K562 (cell line): ENCODE data around the gene SHISA8. TPM values are rescaled to one million over a fixed set of nuclear protein-coding genes. Genes with fewer than 3 reads are reported as not detected.
A peak's percentile ranks its signal among the peaks of the same experiment; 100 is the strongest.

Experiments used
- ATAC-seq: fragments of 200-7000 bp; cut with Tn5 transposase; 3 replicates; pipeline ENCODE4 v1.9.1; 2020; ENCODE audit warnings: moderate library complexity
- BruUV-seq: library from RNA; stranded (reverse); fragments of 400-500 nt; replicated peaks from 2 replicates; lab custom pipeline; 2021; lab: Mats Ljungman, UMichigan
- CTCF ChIA-PET: fragments of 300-600 bp; formaldehyde crosslinking; extraction: SDS; loops from one replicate; lab custom pipeline; 2021; ENCODE audit warnings: low intra/inter-chr PET ratio; lab: Yijun Ruan, JAX
- POLR2A ChIA-PET: fragments of 300-600, 350-650 bp; sonication (Branson Sonifier 250); formaldehyde crosslinking; extraction: SDS; loops from one replicate; lab custom pipeline; 2021; ENCODE audit warnings: antibody characterized with exemption, inconsistent platforms; lab: Yijun Ruan, JAX
- DNase-seq, 4 experiments: peaks; one replicate each; pipeline versions ENCODE4 v3.0.0 to v3.0.0-alpha.2; 2011 to 2018; ENCODE audit warnings: low spot score in 3 of 4, mixed read lengths in 3 of 4; ENCODE audit errors: extremely low read depth in 1 of 4
- FAIRE-seq: peaks from 2 replicates; lab custom pipeline; 2011; peaks lifted over from hg19 to GRCh38; lab: Jason Lieb, UNC
- H2AFZ ChIP-seq: 2 replicates; pipeline ENCODE4 v1.6.0; 2011; ENCODE audit warnings: low read depth, low read length, control low read depth, inconsistent platforms
- H3K27ac ChIP-seq: fragments of 200-600 bp; 3 replicates; pipeline ENCODE4 v1.8.0; 2011; ENCODE audit warnings: low read depth, mild to moderate bottlenecking, control low read depth, inconsistent platforms, low read length, moderate library complexity, mixed read lengths; ENCODE audit errors: extremely low read depth
- H3K27me3 ChIP-seq, 2 experiments: fragments of 300-600 bp in 1 of 2; 2 replicates in 1 of 2; 3 replicates in 1 of 2; pipeline versions ENCODE4 v1.6.0 to v1.8.0; 2011; ENCODE audit warnings: inconsistent platforms in 2 of 2, low read length in 2 of 2, mild to moderate bottlenecking in 1 of 2, mixed read lengths in 1 of 2, moderate library complexity in 1 of 2; ENCODE audit not compliant: control insufficient read depth in 2 of 2, insufficient read depth in 2 of 2
- H3K36me3 ChIP-seq: fragments of 300-600 bp; 3 replicates; pipeline ENCODE4 v1.8.0; 2011; ENCODE audit warnings: mild to moderate bottlenecking, low read length, inconsistent platforms; ENCODE audit not compliant: control insufficient read depth, insufficient read depth
- H3K4me1 ChIP-seq, 2 experiments: fragments of 200-600 bp in 1 of 2; replicated peaks in 1 of 2; 2 replicates in 1 of 2; 3 replicates in 1 of 2; pipeline versions ENCODE4 v1.5.1 to v1.8.0; 2011; ENCODE audit warnings: inconsistent platforms in 2 of 2, low read length in 2 of 2, mild to moderate bottlenecking in 1 of 2, mixed read lengths in 1 of 2, moderate library complexity in 1 of 2; ENCODE audit not compliant: control insufficient read depth in 2 of 2, insufficient read depth in 2 of 2
- H3K4me2 ChIP-seq: 2 replicates; pipeline ENCODE4 v1.6.1; 2011; ENCODE audit warnings: low read length, control low read depth, inconsistent platforms, mixed read lengths; ENCODE audit not compliant: insufficient read depth
- H3K4me3 ChIP-seq: fragments of 200-600 bp; sonication (generic), shearing (Covaris generic); 2 replicates; pipeline ENCODE4 v1.5.1; 2016; ENCODE audit warnings: control low read depth, inconsistent platforms
- H3K79me2 ChIP-seq: fragments of 200-600 bp; 3 replicates; pipeline ENCODE4 v1.8.0; 2011; ENCODE audit warnings: low read length, inconsistent platforms; ENCODE audit not compliant: control insufficient read depth, insufficient read depth
- H3K9ac ChIP-seq, 2 experiments: 2 replicates each; pipeline versions ENCODE4 v1.6.0 to v1.6.1; 2011; ENCODE audit warnings: low read depth in 2 of 2, low read length in 2 of 2, control low read depth in 1 of 2, inconsistent platforms in 1 of 2, mild to moderate bottlenecking in 1 of 2, mixed read lengths in 1 of 2; ENCODE audit not compliant: insufficient read depth in 1 of 2
- H3K9me1 ChIP-seq: one replicate; pipeline ENCODE4 v1.6.0; 2011; ENCODE audit warnings: inconsistent platforms, mild to moderate bottlenecking, low read length, moderate library complexity; ENCODE audit not compliant: control insufficient read depth, insufficient read depth
- H3K9me3 ChIP-seq: replicated peaks from 2 replicates; pipeline ENCODE4 v1.5.1; 2011; ENCODE audit warnings: low read depth, low read length, inconsistent platforms; ENCODE audit not compliant: control insufficient read depth, insufficient read depth
- H4K20me1 ChIP-seq: replicated peaks from 2 replicates; pipeline ENCODE4 v1.6.1; 2011; ENCODE audit warnings: low read length, inconsistent platforms, mixed read lengths; ENCODE audit not compliant: control insufficient read depth, insufficient read depth
- ERF ChIP-seq: fragments of 450-650 bp; formaldehyde crosslinking; IDR thresholded peaks from 2 replicates; pipeline ENCODE4 v1.4.0; 2020; ENCODE audit warnings: mild to moderate bottlenecking, mixed read lengths
- HNRNPK ChIP-seq: fragments of 200-400 bp; formaldehyde crosslinking; IDR thresholded peaks from one replicate; pipeline ENCODE4 v1.6.1; 2018; ENCODE audit warnings: mild to moderate bottlenecking, low read depth, low read length; ENCODE audit not compliant: poor library complexity, severe bottlenecking
- MTA1 ChIP-seq: fragments of 450-650 bp; IDR thresholded peaks from 2 replicates; pipeline ENCODE4 v1.6.1; 2017; ENCODE audit warnings: borderline replicate concordance
- NFE2L1 ChIP-seq: fragments of 450-650 bp; IDR thresholded peaks from 2 replicates; pipeline ENCODE4 v1.6.1; 2016; ENCODE audit warnings: missing genetic modification characterization, low read depth, mild to moderate bottlenecking, missing compliant biosample characterization, moderate library complexity, borderline replicate concordance
- PPARD ChIP-seq: fragments of 250-450 bp; sonication (Bioruptor Pico); IDR thresholded peaks from 2 replicates; pipeline ENCODE4 v1.8.0; 2022; ENCODE audit warnings: inconsistent platforms, mild to moderate bottlenecking, moderate library complexity
- PRPF4 ChIP-seq: fragments of 200-400 bp; formaldehyde crosslinking; IDR thresholded peaks from one replicate; pipeline ENCODE4 v1.6.1; 2017; ENCODE audit warnings: low read length, low read depth, mild to moderate bottlenecking; ENCODE audit not compliant: insufficient read depth, poor library complexity, severe bottlenecking
- ZNF133 ChIP-seq: fragments of 250-450 bp; sonication (Bioruptor Pico); IDR thresholded peaks from 2 replicates; pipeline ENCODE4 v1.4.0; 2020; ENCODE audit warnings: mild to moderate bottlenecking
- ZNF263 ChIP-seq: sonication (generic); formaldehyde crosslinking; IDR thresholded peaks from 2 replicates; pipeline ENCODE4 v1.8.0; 2022; ENCODE audit warnings: mild to moderate bottlenecking, missing genetic modification reagents, borderline replicate concordance
- ZNF668 ChIP-seq: fragments of 250-450 bp; sonication (Bioruptor Pico); IDR thresholded peaks from 2 replicates; pipeline ENCODE4 v1.8.0; 2022; ENCODE audit warnings: mild to moderate bottlenecking, inconsistent platforms
- WGBS: fragments of 100-300 bp; shearing (Covaris generic); methylation state at CpG from one replicate; pipeline ENCODE4 v1.1.6; 2016; ENCODE audit warnings: low coverage, mixed read lengths; ENCODE audit not compliant: insufficient coverage; ENCODE audit errors: missing lambda C conversion rate; 5-methylcytosine and 5-hydroxymethylcytosine counted together
- in situ Hi-C: fragments of 300-500 bp; cut with MboI; formaldehyde crosslinking; loops from 4 replicates; pipeline ENCODE4 v1.15.0; 2018; ENCODE audit warnings: inconsistent platforms, mixed read lengths
- intact Hi-C: fragments of 100-400 bp; cut with micrococcal nuclease; formaldehyde crosslinking; loops from 2 replicates; pipeline ENCODE4 v1.14.2; 2022
- polyA plus RNA-seq, 8 experiments: library from polyadenylated mRNA; depleted of rRNA in 4 of 8; stranded (reverse) in 5 of 8; unstranded in 3 of 8; fragments of >200 nt; fragmentation: Nextera tagmentation in 2 of 8; fragmentation: Illumina TruSeq in 1 of 8; extraction: Ambion mirVana in 2 of 8; extraction: Trizol in 1 of 8; gene quantifications; 2 replicates each; pipeline versions ENCODE4 v1.2.1 to v1.2.3, GENCODE V29; 2011 to 2014; ENCODE audit warnings: inconsistent platforms in 1 of 8, missing spikeins in 1 of 8
- total RNA-seq, 7 experiments: library from RNA; depleted of rRNA in 6 of 7; stranded (reverse); fragments of >200 nt in 6 of 7; fragmentation: Illumina TruSeq in 2 of 7; extraction: Trizol in 2 of 7; gene quantifications; 2 replicates each; pipeline versions ENCODE4 v1.2.1 to v1.2.3, GENCODE V29; 2011 to 2021; ENCODE audit warnings: low replicate concordance in 1 of 7
- TF ChIP-seq, protein P1 (sequence below), 2 experiments: IDR thresholded peaks; 2 replicates each; pipeline ENCODE4 v1.6.1; 2012; ENCODE audit warnings: improper control_type of control experiment in 2 of 2, low read depth in 2 of 2, low read length in 2 of 2, borderline replicate concordance in 1 of 2
- TF ChIP-seq, protein P2 (sequence below): fragments of 250-450 bp; sonication (Bioruptor Pico); IDR thresholded peaks from 2 replicates; pipeline ENCODE4 v1.8.0; 2021; ENCODE audit warnings: moderate library complexity, mild to moderate bottlenecking, inconsistent platforms
- TF ChIP-seq, protein P3 (sequence below): sonication (generic); formaldehyde crosslinking; IDR thresholded peaks from 2 replicates; pipeline ENCODE4 v1.8.0; 2022; ENCODE audit warnings: missing genetic modification reagents, mild to moderate bottlenecking, borderline replicate concordance

SHISA8 gene
- total and polyA plus RNA-seq, 9 of the 15 experiments (the other 6 are each of a cell fraction or from before 2014, with no cell fraction given): 0.07 to 3.3 (median 1.1) TPM; not detected in 4

DNA sequence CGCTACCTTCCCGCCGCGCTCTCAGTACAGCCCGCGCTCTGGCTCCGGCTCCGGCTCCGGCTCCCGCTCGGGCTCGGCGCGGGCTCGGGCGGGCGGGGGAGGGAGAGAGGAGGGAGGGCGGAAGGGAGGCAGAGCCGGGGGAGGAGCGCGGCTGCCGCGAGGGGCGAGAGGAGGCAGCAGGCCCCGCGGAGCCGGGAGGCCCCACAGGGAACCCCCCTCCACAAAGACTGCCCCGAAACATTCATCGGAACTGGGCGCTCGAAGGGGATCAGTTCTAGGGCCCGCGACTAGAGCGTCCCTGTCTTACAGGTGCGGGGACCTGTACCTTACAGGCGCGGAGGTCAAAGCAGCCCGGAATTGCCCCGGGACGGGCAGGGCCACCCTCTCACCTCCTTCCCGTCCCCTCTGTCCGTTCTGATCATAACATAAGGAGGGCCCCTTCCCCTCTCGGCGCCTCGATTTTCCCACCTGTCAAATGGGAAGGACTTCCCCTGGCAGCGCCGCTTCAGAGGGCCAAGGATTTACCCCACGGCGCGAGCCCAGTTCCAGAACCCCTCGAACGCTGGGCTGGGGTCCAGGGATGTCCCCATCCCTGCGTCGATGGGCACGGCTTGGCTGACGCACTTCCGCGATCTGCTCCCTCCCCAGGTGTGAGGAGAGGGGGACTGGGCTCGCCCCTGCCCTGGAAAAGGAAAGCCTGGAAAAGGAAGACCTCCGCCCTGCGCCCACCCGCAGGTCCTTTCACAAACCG is at the start of gene SHISA8 (continued):
- peak; percentile 77 for TF ChIP-seq ZNF263 (CRISPR knock-in tag)
- TF ChIP-seq, protein P1, sequence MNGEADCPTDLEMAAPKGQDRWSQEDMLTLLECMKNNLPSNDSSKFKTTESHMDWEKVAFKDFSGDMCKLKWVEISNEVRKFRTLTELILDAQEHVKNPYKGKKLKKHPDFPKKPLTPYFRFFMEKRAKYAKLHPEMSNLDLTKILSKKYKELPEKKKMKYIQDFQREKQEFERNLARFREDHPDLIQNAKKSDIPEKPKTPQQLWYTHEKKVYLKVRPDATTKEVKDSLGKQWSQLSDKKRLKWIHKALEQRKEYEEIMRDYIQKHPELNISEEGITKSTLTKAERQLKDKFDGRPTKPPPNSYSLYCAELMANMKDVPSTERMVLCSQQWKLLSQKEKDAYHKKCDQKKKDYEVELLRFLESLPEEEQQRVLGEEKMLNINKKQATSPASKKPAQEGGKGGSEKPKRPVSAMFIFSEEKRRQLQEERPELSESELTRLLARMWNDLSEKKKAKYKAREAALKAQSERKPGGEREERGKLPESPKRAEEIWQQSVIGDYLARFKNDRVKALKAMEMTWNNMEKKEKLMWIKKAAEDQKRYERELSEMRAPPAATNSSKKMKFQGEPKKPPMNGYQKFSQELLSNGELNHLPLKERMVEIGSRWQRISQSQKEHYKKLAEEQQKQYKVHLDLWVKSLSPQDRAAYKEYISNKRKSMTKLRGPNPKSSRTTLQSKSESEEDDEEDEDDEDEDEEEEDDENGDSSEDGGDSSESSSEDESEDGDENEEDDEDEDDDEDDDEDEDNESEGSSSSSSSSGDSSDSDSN (IDR thresholded peaks at IDR 0.05; ENCODE audit: borderline replicate concordance in 1 of 2, low read depth in 2 of 2, low read length in 2 of 2): peak in 1 of 2 experiments; percentile 66; a peak in 1 of 4 replicates

DNA sequence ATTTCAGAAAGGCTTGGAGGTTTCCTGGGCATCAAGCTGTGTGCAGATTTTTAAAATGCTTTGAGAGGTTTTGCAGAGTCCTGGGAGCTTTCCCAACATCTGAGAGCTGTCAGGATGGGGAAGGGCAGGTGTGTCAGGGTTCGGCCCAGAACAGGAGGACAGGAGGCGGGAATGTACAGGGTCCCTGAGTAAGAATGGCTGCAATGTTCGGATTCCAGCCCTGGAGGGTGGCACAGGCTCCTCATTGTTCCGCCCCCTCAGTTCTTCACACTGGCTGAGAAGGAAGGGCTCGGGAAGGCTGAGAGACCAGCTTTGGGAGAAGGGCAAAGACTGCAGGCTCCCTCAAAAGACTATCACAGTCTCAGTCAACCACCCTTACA is 49.2 kb upstream of the SHISA8 start:
- no peak for FAIRE-seq
- no peak overlapping the region for H2AFZ ChIP-seq
- no peak overlapping the region for H3K4me2 ChIP-seq
- peaks cover 15 to 19% of the 10 kb centered on the region in 2 experiments for H3K4me1 ChIP-seq
- H3K4me3 ChIP-seq: no peak overlapping the region
- H3K9ac ChIP-seq: no peak overlapping the region
- BruUV-seq: no TSS peak
- H4K20me1 ChIP-seq: no peaks in the 10 kb centered on the region
- H3K9me3 ChIP-seq: no peaks in the 10 kb centered on the region
- ChIA-PET CTCF (no interaction called here), POLR2A (interaction anchor here (0.8 kb wide), 2 partner anchors 39 to 176 kb away, joined by 3 read pairs; no protein-coding TSS in a partner anchor)
- H3K27ac ChIP-seq: no peak overlapping the region
- H3K27me3 ChIP-seq: no peaks in the 10 kb centered on the region
- H3K79me2 ChIP-seq: no peaks in the 10 kb centered on the region
- intact Hi-C loops: loop anchor here (10.0 kb wide), 2 partner anchors 111 to 151 kb away; partner anchors contain the start of genes NAGA, PHETA2 and SMDT1
- no peak for DNase-seq
- H3K36me3 ChIP-seq: no peaks in the 10 kb centered on the region
- no peaks in the 10 kb centered on the region for H3K9me1 ChIP-seq
- in situ Hi-C loops: loop anchor here (25.0 kb wide), 1 partner anchor 473 kb away; the partner anchor contains the start of gene NFAM1
- WGBS: 7% methylated on average over 3 of the region's 5 CpGs
- no peak for ATAC-seq
- no peak for TF ChIP-seq ERF (CRISPR knock-in tag)
- no peak for TF ChIP-seq MTA1
- no peak for TF ChIP-seq PPARD (CRISPR knock-in tag)
- TF ChIP-seq, protein P2, sequence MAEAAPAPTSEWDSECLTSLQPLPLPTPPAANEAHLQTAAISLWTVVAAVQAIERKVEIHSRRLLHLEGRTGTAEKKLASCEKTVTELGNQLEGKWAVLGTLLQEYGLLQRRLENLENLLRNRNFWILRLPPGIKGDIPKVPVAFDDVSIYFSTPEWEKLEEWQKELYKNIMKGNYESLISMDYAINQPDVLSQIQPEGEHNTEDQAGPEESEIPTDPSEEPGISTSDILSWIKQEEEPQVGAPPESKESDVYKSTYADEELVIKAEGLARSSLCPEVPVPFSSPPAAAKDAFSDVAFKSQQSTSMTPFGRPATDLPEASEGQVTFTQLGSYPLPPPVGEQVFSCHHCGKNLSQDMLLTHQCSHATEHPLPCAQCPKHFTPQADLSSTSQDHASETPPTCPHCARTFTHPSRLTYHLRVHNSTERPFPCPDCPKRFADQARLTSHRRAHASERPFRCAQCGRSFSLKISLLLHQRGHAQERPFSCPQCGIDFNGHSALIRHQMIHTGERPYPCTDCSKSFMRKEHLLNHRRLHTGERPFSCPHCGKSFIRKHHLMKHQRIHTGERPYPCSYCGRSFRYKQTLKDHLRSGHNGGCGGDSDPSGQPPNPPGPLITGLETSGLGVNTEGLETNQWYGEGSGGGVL (CRISPR knock-in tag): no peak
- no peak for TF ChIP-seq ZNF668
- no peak for TF ChIP-seq PRPF4
- TF ChIP-seq HNRNPK: no peak
- no peak for TF ChIP-seq ZNF133 (CRISPR knock-in tag)
- no peak for TF ChIP-seq NFE2L1 (tag)
- TF ChIP-seq, protein P3, sequence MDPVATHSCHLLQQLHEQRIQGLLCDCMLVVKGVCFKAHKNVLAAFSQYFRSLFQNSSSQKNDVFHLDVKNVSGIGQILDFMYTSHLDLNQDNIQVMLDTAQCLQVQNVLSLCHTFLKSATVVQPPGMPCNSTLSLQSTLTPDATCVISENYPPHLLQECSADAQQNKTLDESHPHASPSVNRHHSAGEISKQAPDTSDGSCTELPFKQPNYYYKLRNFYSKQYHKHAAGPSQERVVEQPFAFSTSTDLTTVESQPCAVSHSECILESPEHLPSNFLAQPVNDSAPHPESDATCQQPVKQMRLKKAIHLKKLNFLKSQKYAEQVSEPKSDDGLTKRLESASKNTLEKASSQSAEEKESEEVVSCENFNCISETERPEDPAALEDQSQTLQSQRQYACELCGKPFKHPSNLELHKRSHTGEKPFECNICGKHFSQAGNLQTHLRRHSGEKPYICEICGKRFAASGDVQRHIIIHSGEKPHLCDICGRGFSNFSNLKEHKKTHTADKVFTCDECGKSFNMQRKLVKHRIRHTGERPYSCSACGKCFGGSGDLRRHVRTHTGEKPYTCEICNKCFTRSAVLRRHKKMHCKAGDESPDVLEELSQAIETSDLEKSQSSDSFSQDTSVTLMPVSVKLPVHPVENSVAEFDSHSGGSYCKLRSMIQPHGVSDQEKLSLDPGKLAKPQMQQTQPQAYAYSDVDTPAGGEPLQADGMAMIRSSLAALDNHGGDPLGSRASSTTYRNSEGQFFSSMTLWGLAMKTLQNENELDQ (CRISPR knock-in tag): no peak
